GM12864 (cell line): Measurements from ENCODE around the gene STEAP4.

Experiments used
- DNase-seq: peaks from one replicate; pipeline ENCODE4 v3.0.0-alpha.2; 2011; ENCODE audit warnings: low read depth
- H3K4me3 ChIP-seq: 2 replicates; pipeline ENCODE4 v1.5.1; 2011; ENCODE audit warnings: mild to moderate bottlenecking, low read depth, low read length, control low read depth
- TF ChIP-seq, protein P1 (sequence below): IDR thresholded peaks from 2 replicates; pipeline ENCODE4 v1.5.1; 2011; ENCODE audit warnings: low read depth, mild to moderate bottlenecking, moderate library complexity, low read length, control low read depth, inconsistent platforms; ENCODE audit errors: missing control alignments

The STEAP4 gene

DNA sequence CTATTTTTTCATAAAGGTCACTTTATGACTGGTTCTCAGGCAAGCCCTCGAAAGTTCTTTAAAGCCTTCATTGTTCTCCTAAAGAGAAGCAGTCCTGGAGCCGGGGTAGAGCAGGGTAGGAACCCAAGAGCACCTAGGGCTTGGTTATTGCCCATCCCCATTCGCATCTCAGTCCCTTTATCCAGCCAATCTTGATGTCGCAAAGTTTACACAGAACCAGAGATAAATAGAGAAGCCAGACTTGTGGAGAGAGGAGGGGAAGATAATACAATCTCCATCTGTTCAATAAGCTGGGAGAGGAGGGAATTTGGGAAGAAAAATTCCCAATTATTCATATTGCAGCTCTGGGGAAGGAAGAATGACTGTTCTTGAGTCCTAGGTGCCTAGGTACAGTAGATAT lies 80.5 kb downstream of the STEAP4 start:
- TF ChIP-seq, protein P1, sequence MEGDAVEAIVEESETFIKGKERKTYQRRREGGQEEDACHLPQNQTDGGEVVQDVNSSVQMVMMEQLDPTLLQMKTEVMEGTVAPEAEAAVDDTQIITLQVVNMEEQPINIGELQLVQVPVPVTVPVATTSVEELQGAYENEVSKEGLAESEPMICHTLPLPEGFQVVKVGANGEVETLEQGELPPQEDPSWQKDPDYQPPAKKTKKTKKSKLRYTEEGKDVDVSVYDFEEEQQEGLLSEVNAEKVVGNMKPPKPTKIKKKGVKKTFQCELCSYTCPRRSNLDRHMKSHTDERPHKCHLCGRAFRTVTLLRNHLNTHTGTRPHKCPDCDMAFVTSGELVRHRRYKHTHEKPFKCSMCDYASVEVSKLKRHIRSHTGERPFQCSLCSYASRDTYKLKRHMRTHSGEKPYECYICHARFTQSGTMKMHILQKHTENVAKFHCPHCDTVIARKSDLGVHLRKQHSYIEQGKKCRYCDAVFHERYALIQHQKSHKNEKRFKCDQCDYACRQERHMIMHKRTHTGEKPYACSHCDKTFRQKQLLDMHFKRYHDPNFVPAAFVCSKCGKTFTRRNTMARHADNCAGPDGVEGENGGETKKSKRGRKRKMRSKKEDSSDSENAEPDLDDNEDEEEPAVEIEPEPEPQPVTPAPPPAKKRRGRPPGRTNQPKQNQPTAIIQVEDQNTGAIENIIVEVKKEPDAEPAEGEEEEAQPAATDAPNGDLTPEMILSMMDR: no peak
- no peak overlapping the region for H3K4me3 ChIP-seq
- DNase-seq: no peak

DNA sequence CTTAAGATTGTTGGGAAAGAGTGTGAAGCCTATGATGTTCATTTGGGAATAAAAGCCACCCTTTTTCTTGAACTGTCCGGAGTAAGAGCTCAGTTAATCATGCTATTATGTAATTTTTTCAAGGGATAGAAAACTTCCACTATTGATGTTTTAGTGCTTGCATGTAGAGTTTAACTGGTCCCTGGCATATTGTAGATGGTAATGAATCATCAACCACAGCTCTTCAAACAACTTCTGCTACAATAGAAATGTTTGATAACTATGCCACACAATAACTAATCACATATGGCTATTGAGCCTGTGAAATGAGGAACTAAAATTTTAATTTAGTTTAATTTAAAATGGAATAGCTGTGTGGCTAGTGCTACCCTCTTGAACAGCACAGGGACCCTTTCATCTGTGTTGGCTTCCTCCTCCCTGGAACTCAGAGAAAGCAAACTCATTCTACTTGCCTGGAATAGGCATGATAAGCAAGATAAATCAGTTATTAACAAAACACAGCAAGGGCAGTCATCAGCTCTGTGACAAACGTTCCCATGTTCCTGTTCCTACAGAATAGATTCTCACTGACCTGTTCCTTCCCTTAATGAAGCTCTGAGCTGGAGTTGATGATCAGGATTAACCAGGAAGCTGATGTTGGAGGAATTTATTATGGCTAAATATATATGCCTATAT lies 82.0 kb downstream of the STEAP4 start:
- no peak overlapping the region for H3K4me3 ChIP-seq
- no peak for DNase-seq
- TF ChIP-seq, protein P1: no peak

DNA sequence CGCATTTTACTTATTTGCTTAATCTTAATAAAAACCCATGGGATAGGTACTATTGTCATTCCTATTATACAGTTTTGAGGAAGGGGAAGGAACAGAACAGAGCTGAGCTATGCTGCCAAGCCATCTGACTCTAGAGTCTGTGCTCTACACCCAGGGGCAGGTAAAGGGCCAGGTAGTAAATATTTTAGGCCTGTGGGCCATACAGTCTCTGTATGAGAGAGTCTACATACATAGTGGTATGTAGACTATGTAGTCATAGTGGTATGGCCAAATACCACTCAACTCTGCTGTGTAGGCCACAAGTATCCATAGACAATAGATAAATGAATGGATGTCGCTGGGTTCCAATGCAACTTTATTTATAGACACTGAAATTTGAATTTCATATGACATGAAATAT lies 83.4 kb downstream of the STEAP4 start:
- TF ChIP-seq, protein P1: no peak
- no peak overlapping the region for H3K4me3 ChIP-seq
- DNase-seq: no peak
